Umbilical cord (tissue), 2 donors: Measurements from ENCODE around the gene LRP1-AS. TPM values are rescaled to one million over a fixed set of nuclear protein-coding genes. Genes with fewer than 3 reads are reported as not detected.
A peak's percentile ranks its signal among the peaks of the same experiment; 100 is the strongest.

Experiments used
- DNase-seq: peaks from one replicate; pipeline ENCODE4 v3.0.0-alpha.2; 2015; ENCODE audit warnings: low spot score
- total RNA-seq: library from RNA; depleted of rRNA; stranded (reverse); fragments of >200 nt; gene quantifications from one replicate; pipeline ENCODE4 v1.2.3, GENCODE V29; 2014; ENCODE audit warnings: low replicate concordance; ENCODE audit not compliant: insufficient read depth

LRP1-AS gene
- total RNA-seq, 1 donor from 2014 or later, result 1.2 TPM

DNA sequence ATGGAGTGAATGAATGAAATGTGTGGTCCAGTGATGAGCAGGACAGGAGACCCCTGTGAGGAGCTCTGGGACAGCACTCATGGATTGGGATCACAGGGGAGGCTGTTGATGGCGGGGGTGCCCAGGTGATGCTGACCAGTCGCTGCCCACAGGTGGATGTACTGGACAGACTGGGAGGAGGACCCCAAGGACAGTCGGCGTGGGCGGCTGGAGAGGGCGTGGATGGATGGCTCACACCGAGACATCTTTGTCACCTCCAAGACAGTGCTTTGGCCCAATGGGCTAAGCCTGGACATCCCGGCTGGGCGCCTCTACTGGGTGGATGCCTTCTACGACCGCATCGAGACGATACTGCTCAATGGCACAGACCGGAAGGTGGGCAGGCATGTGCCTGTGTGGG is 13.3 kb upstream of the LRP1-AS start:
- no peak for DNase-seq

DNA sequence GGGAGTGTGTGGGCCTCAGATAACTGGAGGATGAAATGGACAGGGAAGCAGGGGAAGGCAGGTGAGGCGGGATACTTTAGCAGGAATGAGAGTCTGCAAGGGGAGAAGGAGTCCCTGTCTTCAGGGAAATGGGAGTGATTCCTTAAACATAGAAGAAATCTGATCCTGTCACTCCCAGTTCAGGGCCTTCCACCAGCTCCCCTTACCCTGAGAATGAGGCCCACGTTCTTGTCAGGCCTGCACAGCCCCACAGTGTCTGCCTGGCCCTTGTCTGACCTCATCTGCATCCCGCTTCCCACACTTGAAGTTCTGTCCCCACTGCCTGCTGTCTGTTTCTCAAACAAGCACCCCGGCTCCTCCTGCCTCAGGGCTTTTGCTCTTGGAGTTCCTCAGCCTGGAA is 12.6 kb upstream of the LRP1-AS start:
- DNase-seq, result no peak

DNA sequence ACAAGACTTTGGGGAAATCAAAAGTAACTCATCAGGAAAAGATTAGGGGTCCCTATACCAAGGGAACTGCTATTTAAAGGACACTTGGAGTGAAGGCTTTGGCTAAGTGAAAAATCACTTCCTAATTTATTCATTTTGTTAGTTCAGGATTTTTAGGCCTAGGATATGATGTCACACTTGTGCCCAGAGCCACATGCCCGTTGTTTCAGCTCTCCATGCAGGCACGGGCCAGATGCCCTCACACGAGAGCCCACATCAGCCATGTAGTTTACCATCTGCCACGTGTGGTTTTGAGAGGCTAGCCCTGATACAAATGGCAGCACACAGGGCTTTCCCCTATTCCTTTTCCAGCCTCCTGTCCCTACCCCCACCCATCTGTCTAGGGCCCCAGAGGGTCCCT is 11.9 kb upstream of the LRP1-AS start:
- DNase-seq, result no peak

DNA sequence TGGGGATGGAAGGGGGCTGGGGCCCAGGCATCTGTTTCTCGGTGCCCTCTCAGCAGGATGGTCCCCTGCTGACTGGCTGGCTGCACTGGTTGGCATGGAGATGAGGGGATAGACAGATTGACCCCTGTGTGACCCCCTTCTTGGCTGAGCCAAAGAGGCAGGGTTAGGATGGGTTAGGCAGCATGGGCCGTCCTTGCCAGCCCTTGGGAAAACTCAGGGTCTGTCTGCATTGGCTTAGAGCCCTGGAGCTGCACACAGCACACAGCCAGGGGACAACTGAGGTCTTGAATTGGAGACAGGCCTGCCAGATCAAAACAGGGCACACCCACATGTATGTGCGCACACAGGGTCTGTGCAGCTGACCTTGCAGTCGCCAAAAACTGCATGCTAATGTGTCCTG is 11.2 kb upstream of the LRP1-AS start:
- no peak for DNase-seq

DNA sequence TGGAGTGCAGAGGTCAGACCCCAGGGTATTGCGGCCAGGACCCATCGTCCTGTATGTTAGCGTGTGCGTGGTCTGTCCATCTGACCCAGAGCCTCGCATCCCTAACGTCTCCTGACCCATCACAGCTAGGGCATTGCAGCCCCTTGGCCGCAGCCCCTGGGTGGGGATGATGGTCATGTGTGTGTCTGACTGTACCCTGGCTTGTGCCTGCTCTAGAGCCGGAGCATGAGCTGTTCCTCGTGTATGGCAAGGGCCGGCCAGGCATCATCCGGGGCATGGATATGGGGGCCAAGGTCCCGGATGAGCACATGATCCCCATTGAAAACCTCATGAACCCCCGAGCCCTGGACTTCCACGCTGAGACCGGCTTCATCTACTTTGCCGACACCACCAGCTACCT is 10.8 kb upstream of the LRP1-AS start:
- no peak for DNase-seq

DNA sequence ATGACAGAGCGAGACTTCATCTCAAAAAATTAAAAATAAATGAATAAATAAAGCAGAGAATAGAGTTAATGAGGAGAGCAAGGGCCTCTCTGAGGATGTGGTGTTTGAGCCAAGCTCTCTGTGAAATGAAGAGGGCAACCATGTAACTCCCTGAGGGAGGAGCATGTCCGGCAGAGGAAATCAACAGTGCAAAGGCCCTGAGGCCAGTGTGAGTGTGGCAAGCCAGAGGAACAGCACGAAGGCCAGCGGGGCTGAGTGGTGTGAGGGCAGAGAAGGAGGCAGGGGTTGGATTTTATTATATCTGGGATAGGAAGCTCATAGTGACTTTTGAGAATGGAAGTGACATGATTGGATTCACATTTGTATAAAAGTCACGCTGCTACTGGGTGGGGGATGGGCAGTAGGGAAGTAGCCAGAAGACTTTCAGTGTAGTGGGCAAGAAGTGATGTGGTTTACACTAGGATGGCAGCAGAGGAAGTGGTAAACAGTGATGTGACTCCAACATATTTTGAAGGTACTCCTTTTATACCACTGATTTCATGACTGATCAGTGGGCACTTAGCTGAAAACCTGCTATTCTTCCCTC is 10.3 kb upstream of the LRP1-AS start:
- DNase-seq, result no peak

- DNase-seq, result no peak
Measured at GRCh38 chr12:57156701-57157403, 9.4 kb upstream of the LRP1-AS start.

- DNase-seq, result no peak
Measured at GRCh38 chr12:57154804-57155434, 7.5 kb upstream of the LRP1-AS start.

DNA sequence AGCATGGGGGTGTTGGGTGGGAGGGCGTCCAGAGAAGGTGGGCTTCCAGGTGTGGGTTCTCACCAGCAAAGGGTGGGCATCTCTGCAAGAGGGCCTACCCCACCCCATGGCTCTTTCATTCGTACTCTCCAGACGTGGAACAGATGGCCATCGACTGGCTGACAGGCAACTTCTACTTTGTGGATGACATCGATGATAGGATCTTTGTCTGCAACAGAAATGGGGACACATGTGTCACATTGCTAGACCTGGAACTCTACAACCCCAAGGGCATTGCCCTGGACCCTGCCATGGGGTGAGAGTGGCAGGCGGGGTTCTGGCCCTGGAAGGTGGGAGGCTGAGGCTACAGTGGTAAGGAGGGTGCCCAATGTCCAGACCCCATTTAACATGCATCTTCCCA is 6.7 kb upstream of the LRP1-AS start:
- DNase-seq, result no peak

DNA sequence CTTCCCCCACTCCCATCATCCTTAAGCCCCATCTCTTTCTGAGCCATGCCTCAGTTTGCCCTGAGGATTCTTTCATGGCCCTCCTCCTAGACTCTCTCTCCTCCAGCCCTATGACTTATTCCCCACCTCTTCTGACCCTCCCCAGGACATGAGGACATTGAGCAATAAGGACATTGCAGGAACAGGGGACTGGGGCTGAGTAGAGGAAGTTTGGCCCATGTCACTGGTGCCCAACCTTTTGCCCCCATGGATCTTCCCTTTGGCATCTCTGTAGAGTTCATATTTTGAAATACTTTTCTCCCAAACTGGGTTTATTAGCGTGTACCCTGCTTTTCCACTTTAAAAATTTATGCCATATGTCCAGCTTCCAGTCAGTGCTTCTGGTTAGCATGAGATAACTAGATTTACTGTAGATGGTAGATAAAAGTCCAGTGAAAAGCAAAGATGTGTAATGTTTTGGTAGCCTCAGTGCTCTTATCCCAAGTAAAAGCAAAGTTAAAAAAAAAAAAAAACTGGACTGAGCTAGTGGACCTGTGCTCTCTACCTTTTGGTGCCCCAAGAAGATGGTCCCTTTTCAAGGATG is 6.1 kb upstream of the LRP1-AS start:
- DNase-seq, result no peak

DNA sequence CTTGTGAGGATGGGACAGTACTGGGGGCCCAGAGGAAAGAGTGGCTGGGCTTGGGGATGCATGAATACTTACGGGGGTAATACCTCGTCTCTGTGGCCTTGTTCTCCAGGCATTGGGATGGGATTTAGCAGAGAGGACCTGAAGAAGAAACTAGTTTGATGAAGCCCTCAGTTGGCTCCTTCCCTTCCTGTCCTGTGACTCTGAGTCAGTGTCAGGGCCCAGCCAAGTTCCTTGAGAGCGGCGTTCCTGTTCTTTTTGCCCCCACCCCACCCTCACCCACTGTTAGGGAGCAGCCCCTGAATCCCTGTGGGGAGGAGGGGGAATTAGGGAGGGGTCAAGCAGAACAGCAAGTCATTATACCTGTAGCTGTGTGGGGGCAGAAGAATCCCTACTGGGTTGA is 5.2 kb upstream of the LRP1-AS start:
- DNase-seq, result no peak

DNA sequence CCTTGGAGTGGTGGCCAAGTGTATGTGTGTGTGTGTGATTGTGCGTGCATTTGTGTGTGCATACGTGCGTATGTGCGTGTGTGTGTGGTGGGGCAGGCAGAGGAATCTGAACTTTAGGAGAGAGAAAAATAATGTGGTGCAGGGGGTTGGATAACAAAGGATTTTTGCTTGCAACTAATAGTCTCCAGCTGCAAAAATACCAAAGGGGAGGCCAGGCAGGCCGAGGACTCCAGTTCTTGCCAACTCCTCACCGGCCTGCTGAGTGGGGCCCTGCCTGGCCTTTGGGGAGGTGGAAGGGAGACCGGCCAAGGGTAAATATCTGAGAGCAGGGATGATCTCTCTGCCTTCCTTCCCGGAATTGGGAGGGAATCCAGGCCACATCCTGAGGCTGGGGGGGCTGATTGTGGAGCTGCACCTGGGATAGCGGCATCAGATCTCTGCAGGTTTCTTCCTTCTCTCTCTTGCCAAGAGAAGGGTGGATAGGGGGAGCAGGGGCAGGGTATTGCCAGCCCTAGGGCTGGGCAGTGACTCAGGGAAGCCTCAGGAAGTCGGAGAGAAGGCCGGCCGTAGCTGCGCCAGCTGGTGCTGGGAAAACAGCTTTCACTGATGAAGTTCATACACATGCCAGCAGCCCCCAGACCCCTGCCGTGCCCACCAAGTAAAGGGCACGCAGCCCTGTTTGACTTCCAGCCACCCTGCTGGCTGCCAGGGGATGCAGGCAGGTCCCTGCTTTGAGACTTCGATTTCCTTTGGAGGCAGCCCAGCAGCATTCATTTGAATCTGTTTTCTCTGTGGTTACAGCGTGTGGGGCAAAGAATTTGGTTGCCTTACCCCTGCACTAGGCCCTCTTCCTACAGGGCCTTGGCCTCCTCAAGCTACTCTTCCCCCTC is 4.6 kb upstream of the LRP1-AS start:
- DNase-seq, result peak; percentile 64

DNA sequence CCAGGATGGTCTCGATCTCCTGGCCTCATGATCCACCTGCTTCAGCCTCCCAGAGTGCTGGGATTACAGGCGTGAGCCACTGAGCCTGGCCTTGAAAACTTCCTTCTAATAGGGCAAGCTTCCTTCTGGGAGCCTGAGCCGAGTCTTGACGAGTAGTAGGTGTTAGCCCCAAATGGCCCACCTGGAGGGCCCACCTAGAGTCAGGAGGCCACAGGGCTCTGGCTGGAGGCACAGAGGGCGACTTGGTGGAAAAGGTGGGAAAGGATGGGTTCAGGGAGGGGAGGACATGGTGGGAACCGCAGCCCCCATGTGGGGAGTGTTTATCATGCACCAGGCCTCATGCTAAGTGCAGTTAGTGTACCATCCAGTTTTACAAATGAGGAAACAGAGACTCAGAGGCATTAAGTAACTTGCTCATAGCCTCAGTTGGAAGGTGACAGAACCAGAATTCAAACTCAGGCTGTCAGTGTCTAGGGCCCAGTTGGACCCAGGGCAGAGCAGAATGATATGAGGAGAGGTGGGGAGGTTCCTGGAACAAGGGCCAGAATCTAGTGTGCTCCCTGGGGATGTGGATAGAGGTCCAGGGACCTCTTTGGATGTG is 3.1 kb upstream of the LRP1-AS start:
- no peak for DNase-seq

DNA sequence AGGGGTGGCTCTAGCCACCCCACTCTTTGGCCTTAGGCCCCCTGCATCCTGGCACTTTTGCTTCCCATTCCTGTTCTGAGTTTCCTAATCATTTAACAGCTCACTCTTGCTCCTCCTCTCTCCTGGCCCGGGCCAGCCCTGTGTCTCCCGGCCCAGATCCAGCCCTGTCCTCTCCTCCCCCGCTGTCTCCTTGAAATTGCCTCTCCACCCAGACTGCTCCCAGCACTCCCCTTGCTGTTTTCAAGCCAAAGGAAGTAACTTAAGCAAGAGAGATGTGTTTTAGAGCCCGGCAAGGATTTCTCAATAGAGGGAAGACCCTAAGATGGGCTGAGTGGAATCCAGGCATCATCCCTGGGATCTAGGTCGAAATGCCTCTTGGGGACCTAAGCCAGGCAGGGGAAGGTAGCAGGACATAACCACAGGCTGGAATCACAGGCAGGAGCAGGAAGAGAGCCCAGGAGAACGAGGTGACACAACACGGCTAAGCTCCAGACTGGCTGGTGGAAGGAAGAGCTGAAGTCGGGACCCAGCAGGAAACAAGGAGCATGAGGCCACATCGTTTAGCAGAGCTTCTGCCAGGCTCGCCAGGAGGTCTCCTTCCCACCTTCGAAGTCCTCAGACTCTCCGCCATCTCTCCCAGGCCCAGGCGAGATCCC is 2.0 kb upstream of the LRP1-AS start:
- peak; percentile 91 for DNase-seq

DNA sequence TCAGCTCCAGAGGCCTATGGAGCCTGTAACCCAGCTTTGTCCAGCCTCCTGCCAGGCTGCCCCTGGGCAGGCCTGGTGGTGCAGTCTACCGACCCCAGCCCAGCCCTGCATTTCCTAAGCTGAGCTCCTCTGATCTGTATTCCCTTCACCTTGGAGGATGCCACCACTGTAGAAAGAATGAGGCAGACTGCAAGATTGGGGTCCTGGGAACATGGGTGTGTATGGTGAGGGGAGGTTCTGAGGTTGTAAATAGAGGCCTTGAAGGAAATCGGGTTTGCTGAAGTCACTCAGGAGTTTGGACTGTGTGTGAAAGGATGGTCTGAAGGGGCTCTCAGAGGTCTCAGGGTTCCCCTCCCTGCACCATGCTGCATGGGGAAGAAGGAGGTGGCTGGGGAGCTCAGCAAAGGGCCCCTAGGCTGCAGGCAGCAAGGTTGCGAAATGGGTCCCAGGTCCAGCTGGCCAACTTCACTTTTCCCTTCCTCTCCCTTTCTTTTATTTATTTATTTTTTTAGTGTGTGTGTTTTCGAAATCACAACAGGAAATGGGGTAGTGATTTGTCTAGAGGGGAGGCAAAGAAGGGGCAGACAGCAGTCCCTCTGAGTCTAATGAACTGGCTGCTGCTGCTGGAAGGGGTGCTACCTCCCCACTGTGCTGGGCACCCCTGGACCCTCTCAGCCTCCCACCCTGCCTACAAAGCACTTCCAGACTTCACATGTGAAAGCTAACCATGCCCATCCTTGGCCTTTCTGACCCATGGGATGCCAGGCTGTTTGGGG is 1.2 kb upstream of the LRP1-AS start:
- peak; percentile 66 for DNase-seq

DNA sequence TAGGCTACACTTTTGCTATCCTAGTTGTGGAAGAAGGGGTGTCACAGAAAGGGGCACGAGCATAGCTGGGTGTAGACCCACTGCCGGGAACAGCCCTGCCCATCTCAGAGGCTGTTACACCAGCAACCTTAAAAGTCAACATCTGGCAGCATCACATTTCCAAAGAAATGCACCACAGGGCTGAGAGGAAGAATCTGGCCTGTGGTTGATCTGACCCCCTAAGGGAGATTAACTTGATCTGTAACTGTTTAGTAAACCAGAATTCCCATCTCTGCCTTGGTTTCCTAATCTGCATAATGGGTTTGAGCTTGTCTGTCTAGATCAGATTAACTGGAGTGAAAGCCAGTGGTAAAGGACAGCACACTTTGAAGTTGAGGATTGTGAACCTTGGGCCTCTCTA is 1.3 kb downstream of the LRP1-AS start:
- DNase-seq, result no peak

DNA sequence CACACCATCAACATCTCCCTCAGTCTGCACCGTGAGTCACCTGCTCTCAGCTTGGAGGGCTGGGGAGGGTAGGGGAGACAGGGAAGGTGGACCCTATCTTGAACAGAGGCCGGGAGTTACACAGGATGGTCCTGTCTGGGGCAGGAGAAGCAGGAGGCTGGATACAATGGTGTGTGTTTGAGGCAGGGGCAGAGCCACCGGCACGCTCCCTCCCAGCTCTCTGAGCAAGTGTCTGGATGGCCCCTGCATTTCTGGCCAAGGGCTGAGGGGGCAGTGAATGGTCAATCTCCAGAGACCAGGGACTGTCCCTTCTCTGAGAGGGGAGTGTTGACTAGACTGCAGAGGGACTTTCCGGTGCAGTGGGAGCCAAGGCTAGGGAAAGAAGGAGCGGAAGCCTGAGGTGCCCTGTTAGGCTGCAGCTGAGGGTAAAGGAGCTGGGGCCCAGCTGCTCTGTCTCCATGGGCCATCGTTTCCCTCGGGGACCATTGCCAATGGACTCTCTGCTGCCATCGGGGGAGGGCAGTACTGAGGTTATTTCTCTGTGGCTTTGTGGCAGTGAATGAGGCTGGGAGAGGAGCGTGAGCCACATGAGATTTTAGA is 1.9 kb downstream of the LRP1-AS start:
- DNase-seq, result no peak

- no peak for DNase-seq
Measured at GRCh38 chr12:57143454-57143853, 4.0 kb downstream of the LRP1-AS start.

GRCh38 chr12:57142727-57143126 is 4.7 kb downstream of the LRP1-AS start:
- DNase-seq, result no peak

DNA sequence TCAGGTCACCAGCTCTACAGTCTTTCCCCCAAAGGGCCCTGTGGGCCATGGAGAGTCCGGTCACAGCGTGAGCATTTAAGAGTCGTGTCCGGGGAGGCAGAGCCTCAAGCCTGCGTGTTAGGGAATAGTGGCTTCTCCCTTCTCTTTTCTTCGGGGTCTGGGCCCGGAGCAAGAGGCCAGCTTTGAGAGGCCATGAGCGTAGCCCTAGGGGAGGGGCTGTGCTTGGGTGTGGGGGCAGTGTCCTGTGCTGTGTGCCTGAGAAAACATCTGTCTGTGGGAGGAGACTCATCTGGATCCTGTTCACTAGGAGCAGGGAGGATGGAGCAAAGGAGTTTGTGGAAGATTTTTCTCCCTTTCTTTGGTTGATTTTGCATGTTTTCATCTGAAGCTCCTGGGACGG is 5.3 kb downstream of the LRP1-AS start:
- no peak for DNase-seq
